Adipocyte (in vitro differentiated cells): ENCODE results near the gene PIK3CD.
"Not testable (repeated sequence)": the region's sequence is repeated elsewhere in the genome, so short reads cannot be mapped to it uniquely, and the experiment has no call there.

Experiments used
- DNase-seq: peaks from one replicate; pipeline ENCODE4 v3.0.0-alpha.2; 2015; ENCODE audit warnings: low read depth
- H3K27me3 ChIP-seq: replicated peaks from 2 replicates; pipeline ENCODE4 v1.7.0; 2013; ENCODE audit warnings: mild to moderate bottlenecking, low read length, moderate library complexity; ENCODE audit not compliant: control insufficient read depth, insufficient read depth
- H3K36me3 ChIP-seq: 2 replicates; pipeline ENCODE4 v1.7.0; 2013; ENCODE audit warnings: low read length, mild to moderate bottlenecking, moderate library complexity; ENCODE audit not compliant: control insufficient read depth, insufficient read depth, severe bottlenecking
- H3K4me1 ChIP-seq: 2 replicates; pipeline ENCODE4 v1.7.0; 2013; ENCODE audit warnings: mild to moderate bottlenecking, low read length, moderate library complexity; ENCODE audit not compliant: control insufficient read depth, insufficient read depth
- H3K4me3 ChIP-seq: 2 replicates; pipeline ENCODE4 v1.7.0; 2013; ENCODE audit warnings: mild to moderate bottlenecking, low read length, moderate library complexity
- H3K9ac ChIP-seq: 2 replicates; pipeline ENCODE4 v1.7.0; 2013; ENCODE audit warnings: mild to moderate bottlenecking, low read length, moderate library complexity
- H3K9me3 ChIP-seq: 2 replicates; pipeline ENCODE4 v1.7.0; 2013; ENCODE audit warnings: mild to moderate bottlenecking, low read length, moderate library complexity; ENCODE audit not compliant: control insufficient read depth

Gene PIK3CD

GRCh38 chr1:9712767-9713166, 61.2 kb downstream of the PIK3CD start:
- not testable (repeated sequence) for H3K36me3 ChIP-seq, H3K27me3 ChIP-seq, DNase-seq, H3K4me1 ChIP-seq, H3K4me3 ChIP-seq, H3K9me3 ChIP-seq, H3K9ac ChIP-seq

- Histone ChIP-seq H3K27me3 (no peaks in the 10 kb centered on the region), H3K4me3 (no peak overlapping the region), H3K4me1 (peaks cover 8% of the 10 kb centered on the region), H3K36me3 (peaks cover 3% of the 10 kb centered on the region), H3K9me3 (no peaks in the 10 kb centered on the region), H3K9ac (no peak overlapping the region)
- DNase-seq, result no peak
These were observed 62.8 kb downstream of the PIK3CD start for GRCh38 chr1:9714257-9714718.

- peaks cover 12% of the 10 kb centered on the region for H3K4me1 ChIP-seq
- no peaks in the 10 kb centered on the region for H3K9me3 ChIP-seq
- no peaks in the 10 kb centered on the region for H3K36me3 ChIP-seq
- H3K9ac ChIP-seq, result no peak overlapping the region
- DNase-seq, result no peak
- H3K4me3 ChIP-seq, result no peak overlapping the region
- no peaks in the 10 kb centered on the region for H3K27me3 ChIP-seq
These were observed 64.2 kb downstream of the PIK3CD start for GRCh38 chr1:9715536-9716226.

GRCh38 chr1:9716404-9717192, 65.1 kb downstream of the PIK3CD start:
- Histone ChIP-seq H3K9ac (no peak overlapping the region), H3K27me3 (no peaks in the 10 kb centered on the region), H3K4me1 (peaks cover 12% of the 10 kb centered on the region), H3K9me3 (no peaks in the 10 kb centered on the region), H3K4me3 (no peak overlapping the region), H3K36me3 (no peaks in the 10 kb centered on the region)
- no peak for DNase-seq

GRCh38 chr1:9717193-9718005, 65.9 kb downstream of the PIK3CD start:
- H3K4me3 ChIP-seq, result no peak overlapping the region
- no peak for DNase-seq

GRCh38 chr1:9718006-9718680, 66.6 kb downstream of the PIK3CD start:
- H3K4me3 ChIP-seq, result no peak overlapping the region

More at GRCh38 chr1:9717193-9718005, 65.9 kb downstream of the PIK3CD start:
- H3K27me3 ChIP-seq, result no peaks in the 10 kb centered on the region
- peaks cover 5% of the 10 kb centered on the region for H3K36me3 ChIP-seq
- H3K9ac ChIP-seq, result no peak overlapping the region
- H3K4me1 ChIP-seq, result peaks cover 12% of the 10 kb centered on the region
- no peaks in the 10 kb centered on the region for H3K9me3 ChIP-seq

GRCh38 chr1:9719978-9720722, 68.6 kb downstream of the PIK3CD start:
- Histone ChIP-seq H3K4me1 (peaks cover 12% of the 10 kb centered on the region), H3K9ac (no peak overlapping the region), H3K27me3 (no peaks in the 10 kb centered on the region), H3K4me3 (no peak overlapping the region), H3K36me3 (peaks cover 17% of the 10 kb centered on the region), H3K9me3 (peaks cover 14% of the 10 kb centered on the region)
- no peak for DNase-seq

More at GRCh38 chr1:9718006-9718680, 66.6 kb downstream of the PIK3CD start:
- H3K36me3 ChIP-seq, result peaks cover 10% of the 10 kb centered on the region
- no peak for DNase-seq
- peaks cover 6% of the 10 kb centered on the region for H3K9me3 ChIP-seq
- H3K9ac ChIP-seq, result no peak overlapping the region
- no peaks in the 10 kb centered on the region for H3K27me3 ChIP-seq
- H3K4me1 ChIP-seq, result peaks cover 12% of the 10 kb centered on the region

GRCh38 chr1:9720785-9721605, 69.5 kb downstream of the PIK3CD start:
- no peak overlapping the region for H3K9ac ChIP-seq
- DNase-seq, result no peak
- H3K27me3 ChIP-seq, result no peaks in the 10 kb centered on the region
- H3K4me3 ChIP-seq, result no peak overlapping the region
- peaks cover 17% of the 10 kb centered on the region for H3K36me3 ChIP-seq
- peaks cover 12% of the 10 kb centered on the region for H3K4me1 ChIP-seq
- peaks cover 14% of the 10 kb centered on the region for H3K9me3 ChIP-seq

GRCh38 chr1:9721606-9722377, 70.3 kb downstream of the PIK3CD start:
- H3K4me3 ChIP-seq, result no peak overlapping the region
- DNase-seq, result peak; percentile 45
- no peak overlapping the region for H3K9ac ChIP-seq
- peaks cover 17% of the 10 kb centered on the region for H3K36me3 ChIP-seq
- peaks cover 14% of the 10 kb centered on the region for H3K9me3 ChIP-seq
- H3K4me1 ChIP-seq, result peaks cover 12% of the 10 kb centered on the region
- no peaks in the 10 kb centered on the region for H3K27me3 ChIP-seq
